GM21619 (cell line): ENCODE measurements around the gene JAKMIP2.
"Not testable (repeated sequence)": the region's sequence is repeated elsewhere in the genome, so short reads cannot be mapped to it uniquely, and the experiment has no call there.

Source experiments
- ATAC-seq: cut with Tn5 transposase; IDR thresholded peaks from one replicate; pipeline ENCODE4 v1.9.1; 2021; ENCODE audit not compliant: unreplicated experiment

Gene JAKMIP2

DNA sequence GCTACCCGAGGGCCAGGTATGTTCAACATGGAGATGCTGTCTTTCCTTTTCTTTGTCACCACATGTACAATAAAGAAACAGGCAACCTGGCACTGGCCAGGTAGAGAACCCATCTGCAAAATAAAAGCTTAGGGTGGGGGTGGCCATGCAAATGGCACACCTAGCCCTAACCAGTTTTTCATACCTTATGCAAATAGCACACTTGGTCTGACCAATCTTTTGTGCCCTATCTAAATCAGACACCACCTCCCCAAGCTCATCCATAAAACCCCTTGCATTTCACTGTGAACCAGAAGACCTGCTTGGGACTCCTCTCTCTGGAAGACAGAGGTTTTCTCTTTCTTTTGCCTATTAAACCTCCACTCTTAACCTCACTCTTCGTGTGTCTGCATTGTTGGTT lies 33.9 kb downstream of the JAKMIP2 start:
- no peak for ATAC-seq

DNA sequence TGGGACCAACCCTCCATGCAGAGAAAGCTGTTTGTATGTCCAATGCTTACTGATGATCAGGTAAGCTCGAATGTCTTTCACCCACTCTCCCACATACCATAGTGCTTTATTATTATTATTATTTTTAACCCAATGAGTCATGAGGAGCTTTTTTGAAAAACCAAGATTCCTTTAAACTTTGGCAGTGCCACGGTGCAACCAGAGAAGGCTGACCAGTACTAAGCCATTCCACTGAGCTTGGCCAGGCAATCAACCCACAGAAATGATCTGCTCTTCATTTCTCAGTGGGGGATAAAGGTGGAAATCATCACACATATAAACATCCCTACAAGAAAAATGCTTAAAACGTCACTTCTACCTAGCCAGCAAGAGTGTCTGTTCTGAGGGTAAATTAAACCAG lies 35.5 kb downstream of the JAKMIP2 start:
- no peak for ATAC-seq

DNA sequence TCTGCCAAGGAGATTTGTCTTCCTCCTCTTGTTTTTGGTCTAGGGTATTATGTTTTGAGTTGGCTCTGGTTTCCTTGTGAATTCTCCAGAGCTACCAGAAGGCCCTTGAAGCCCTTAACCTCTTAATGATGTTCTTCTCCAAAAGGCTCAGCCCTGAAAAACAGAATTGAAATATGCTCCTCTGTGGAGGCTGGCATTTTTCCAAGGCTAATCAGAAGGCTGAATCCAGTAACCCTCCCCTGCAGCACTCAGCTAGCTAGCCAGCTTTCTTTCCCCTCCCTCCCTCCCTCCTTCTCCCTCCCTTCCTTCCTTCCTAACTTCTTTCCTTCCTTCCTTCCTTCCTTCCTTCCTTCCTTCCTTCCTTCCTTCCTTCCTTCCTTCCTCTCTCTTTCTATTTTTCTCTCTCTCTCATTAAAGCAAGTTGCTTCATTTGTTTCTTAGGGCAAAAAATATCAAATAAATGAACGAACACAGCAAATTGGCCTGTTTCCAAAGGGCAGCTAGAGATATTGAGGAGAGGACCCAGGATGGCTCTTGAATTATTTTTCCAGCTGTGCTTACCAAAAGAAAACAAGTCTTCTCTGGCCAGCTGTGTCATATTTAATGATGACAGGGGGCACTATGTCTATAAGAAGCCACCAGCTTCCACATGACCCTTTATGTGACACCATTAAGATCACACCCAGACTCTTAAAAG lies 38.7 kb downstream of the JAKMIP2 start:
- no peak for ATAC-seq

DNA sequence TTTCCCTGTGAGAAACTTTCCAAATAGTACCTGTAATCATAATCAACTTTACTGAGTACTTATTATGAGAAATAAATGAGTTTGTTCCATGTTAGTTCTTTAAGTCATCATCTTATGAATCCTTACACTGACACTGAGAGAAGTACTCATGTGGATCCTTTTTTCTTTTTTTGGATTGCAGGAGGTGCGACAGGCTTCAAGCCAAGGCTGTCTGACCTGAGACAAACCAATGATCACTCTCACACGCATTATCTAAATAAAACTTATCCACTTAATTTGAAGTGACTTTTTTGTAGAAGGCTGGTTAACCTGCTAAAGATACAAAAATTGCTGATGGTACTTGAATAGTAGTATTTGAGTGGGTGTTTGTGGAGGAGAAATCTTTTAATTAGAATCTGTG lies 39.5 kb downstream of the JAKMIP2 start:
- no peak for ATAC-seq

DNA sequence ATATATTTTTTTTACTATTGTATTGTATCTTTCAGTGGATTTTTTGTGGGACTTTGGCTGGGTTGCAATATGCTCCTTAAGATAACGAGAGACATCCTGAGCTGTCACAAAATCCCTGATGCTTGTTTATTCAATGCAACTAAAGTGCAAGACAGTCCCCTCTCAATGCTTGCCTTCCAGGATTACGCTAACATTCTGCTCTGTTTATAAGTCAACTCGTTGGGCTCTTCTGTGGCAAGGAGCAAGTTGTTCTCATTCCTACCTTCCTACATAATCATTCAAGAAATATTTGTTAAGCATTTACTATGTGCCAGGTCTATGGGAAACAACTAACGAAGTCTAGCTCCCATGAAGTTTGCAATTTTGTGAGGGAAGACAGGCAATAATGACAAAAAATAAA lies 40.4 kb downstream of the JAKMIP2 start:
- ATAC-seq: no peak

DNA sequence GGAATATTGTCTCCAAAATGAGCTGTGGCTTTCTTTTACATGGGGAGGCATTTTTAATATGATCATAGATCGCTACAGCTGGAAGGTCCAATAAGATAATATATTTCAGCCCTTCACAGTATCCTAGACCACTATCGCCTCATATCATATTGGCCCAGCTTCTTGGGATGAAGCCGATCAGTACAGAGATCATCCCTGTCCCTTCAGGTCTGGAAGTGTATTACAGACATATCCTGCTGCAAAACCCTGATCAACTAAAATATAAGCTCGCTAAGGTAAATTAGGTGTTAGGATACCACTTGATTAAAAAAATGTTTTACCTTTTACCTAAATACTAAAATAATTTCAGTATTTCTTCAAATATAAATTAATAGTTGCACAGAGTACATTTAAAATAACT lies 41.7 kb downstream of the JAKMIP2 start:
- ATAC-seq: no peak

DNA sequence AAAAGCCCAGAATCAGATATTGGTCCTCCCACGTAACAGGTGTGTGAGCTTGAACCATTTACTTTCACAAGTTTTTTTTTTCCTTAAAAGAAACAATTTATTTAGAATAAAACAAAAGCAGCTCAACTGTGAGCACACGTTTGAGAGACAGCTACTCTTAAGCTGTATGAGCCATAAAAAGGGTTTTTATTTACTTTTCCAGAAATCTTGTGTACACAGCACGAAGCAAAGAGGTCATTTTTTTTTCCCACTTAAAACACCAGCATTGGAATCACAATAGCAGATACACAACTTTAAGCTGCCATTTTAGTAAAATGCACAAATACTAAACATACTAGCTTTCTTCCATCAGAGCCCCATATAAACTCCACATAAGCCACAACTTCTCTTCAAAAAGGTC lies 44.6 kb downstream of the JAKMIP2 start:
- no peak for ATAC-seq

DNA sequence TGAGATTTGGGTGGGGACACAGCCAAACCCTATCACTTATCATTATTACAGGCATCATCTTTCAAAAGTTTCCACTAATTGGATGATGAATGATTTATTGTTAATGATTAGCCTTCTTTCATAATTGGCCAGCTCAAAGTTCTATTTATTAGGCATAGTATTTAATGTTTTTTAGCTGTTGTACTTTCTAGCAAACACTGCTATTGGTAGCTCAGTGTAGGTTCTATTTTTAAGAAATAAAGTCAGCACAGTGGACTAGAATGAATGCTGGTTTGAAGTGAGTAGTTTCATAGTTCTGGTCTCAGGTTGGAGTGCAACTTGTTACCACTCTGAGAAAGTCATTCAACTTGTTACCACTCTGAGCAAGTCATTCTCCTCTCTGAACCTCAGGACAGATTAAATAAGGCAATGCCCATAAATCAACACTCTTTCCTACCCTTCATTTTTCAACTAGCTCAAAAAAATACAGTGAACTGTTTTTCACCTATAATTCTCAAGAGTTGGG lies 46.9 kb downstream of the JAKMIP2 start:
- ATAC-seq: no peak

DNA sequence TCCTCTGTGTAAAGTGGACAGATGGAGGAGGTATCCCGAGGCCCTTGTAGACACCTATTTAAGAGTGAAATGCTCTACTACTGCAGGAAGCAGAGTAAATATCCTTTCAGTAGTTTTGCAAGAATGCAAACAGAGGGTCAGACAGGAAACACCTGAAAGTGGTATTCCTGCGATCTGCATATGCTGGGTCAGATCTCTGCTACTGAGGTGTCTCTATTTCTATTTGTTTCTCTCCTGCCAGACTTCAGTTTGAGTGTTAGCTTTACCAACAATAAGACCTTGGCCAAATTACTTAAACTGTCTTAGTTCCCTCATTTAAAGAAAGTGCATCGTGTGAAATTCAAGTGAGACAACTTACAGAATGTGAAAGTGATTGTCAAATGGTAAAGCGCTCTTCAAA lies 47.6 kb downstream of the JAKMIP2 start:
- ATAC-seq: no peak

DNA sequence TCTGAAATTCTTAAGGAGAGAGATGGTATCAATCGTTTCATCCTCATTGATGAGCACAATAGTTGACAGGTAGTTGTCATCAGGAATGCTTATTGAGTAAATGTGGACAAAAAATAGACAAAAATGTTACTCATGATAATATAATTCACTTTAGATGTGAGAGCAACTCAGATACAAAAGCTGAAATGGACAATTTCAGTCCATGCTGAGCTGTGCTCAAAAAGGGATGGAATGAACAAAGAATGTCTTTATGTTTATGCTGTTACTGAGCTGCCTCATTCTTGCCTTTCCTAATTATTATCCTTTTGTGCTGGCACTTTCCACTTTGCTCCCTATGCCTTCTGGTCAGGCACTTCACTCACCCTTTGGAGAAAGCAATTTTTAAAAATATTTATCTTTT lies 49.5 kb downstream of the JAKMIP2 start:
- ATAC-seq: no peak

DNA sequence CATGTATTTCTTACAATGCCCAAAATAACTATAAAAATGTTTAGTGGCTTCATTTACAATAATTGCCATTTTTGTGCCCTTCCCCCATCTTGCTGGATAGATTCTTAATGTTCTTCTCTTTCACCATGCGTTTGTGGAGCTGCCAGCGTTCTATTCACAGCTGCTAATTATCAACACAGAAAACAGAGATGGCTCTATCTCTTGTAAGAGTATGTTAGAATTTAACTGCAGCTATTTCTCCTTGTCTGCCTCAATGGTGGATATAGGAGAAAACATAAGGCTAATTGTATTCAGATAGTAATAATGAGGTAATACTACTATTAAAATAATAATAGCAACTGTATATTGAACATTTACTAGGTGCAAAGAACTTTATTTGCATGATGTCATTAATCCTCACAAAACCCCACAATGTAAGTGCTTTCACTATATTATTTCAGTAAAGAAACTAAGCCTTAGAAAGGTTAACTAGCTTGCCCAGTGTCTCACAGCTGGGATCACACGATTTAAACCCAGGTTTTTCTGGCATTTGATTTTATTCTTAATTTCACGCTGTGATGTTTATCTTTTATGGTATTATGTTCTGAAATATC lies 50.1 kb downstream of the JAKMIP2 start:
- ATAC-seq: no peak

DNA sequence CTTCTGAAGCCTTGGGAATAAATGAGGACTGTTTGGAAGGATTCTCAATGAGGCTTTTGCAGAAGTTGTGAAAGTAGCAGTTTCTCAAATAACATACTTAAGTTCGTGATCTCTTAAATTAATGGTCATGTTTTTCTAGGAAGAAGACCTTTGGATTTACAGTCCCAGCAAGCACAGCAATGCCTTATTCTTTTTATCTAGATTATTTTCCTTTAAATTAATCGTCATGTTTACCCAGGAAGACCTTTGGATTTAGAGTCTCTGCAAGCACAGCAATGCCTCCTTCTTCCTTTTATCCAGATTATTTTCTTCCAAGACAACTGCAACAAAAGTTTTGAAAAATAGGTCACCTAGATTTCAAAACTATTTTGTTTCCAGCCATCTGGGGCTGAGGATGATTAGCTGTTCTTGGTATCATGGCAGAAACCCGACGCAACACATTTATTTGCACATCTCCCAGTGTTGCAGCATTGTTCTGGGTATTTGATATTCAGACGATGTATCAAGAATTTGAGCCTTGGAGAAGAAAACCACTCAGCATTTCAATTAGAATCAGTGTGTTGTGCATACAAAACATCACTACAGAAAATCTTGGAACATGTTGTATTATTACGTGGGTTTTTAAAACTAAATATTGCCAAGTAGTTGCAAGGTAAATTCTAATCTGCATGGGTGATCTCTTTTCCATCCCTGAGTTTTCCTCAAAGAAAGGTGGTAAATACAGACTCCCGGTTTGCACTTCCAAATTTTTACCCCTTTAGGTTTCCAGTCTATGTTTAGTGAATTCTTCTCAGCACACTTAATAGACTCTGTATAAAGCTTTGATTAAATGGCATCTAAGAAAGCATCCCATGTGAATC lies 50.9 kb downstream of the JAKMIP2 start:
- no peak for ATAC-seq

DNA sequence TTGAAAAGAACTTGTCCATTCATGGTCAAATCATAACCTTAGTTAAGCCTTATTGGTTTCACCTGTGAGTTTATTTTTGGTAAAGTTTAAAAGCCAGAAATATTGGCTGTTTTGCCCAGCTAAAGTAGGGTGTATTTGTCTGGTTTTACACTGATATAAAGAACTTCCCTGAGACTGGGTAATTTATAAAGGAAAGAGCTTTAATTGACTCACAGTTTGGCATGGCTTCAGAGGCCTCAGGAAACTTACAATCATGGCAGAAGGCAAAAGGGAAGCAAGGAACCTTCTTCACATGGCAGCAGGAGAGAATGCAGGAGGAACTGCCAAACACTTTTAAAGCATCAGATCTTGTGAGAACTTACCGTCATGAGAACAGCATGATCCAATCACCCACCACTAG lies 55.3 kb downstream of the JAKMIP2 start:
- ATAC-seq: no peak

DNA sequence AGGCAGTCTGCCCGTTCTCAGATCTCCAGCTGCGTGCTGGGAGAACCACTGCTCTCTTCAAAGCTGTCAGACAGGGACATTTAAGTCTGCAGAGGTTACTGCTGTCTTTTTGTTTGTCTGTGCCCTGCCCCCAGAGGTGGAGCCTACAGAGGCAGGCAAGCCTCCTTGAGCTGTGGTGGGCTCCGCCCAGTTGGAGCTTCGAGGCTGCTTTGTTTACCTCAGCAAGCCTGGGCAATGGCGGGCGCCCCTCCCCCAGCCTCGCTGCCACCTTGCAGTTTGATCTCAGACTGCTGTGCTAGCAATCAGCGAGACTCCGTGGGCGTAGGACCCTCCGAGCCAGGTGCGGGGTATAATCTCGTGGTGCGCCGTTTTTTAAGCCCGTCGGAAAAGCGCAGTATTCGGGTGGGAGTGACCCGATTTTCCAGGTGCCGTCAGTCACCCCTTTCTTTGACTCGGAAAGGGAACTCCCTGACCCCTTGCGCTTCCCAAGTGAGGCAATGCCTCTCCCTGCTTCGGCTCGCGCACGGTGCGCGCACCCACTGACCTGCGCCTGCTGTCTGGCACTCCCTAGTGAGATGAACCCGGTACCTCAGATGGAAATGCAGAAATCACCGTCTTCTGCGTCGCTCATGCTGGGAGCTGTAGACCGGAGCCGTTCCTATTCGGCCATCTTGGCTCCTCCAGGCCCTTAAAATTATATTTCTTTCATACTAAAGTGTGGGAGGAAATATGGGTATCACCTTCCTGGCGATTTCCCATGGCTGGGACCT lies 61.2 kb downstream of the JAKMIP2 start:
- not testable (repeated sequence) for ATAC-seq

DNA sequence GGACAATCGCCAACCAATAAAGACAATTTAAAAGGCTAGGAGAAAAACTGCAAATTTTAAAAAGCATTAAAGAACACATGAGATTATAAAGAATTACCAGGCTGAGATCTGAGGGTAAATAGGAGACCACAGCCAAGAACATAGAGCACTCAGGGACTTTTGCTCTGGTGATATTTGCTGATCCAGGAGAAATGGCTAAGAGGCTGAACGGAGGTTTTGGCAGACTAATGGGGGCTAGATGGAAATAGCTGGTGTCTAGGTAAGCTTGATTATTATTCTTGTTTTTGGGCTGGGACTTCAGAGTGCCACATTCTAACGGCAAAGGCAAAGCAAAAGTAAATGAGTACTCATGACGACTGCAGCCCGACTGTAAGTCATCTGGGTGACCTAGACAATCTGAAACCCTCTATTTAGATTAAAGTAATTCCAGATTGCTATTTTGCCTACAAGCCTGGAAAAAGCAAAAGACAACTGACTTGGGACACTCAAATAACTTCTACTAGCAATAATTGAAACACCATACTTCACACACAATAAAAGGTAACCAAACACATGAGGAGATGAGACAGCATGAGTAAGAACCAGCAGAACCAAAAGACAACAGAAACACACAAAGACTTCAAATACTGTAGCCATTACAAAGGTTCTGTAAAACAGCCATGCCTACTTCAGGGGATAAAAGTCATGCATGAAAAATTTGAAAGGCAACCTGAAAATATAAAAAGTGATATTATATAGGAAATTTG lies 68.8 kb downstream of the JAKMIP2 start:
- ATAC-seq: no peak

DNA sequence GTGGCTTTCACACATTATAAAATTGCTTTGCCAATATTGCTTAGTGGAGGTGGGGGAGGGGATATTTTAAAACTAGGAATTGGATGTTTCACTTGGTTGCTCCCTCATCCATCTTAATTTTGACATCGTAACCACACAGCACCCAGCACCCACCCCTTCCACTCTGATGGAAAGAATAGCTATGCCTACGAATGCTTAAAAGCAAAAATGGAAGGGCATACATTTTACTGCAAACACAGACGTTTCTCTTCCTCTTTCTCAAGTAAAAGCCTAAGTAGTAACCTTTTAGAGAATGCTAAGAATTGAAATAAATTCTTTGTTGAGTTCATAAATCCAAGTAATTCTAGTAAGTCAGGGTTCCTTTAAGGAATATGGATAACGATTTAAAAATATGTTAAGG lies 69.9 kb downstream of the JAKMIP2 start:
- ATAC-seq: no peak

DNA sequence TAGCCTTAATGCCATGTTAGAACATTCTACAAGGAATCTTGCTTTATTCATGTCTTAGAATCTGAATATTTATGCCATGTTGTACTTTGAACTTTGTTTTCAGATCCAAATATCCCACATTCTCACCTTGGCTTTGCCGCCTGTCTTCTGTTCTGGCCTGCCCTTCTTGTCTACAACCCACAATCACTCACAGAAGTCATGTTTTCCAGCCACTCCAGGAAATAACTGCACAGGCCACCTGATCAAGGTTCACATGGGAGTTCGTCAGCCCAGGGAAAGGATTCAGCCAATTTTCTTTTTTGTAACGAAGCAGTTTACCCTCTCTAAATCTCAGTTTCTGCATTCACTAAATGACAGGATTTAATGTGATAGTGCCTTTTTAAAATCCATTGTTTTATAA lies 70.5 kb downstream of the JAKMIP2 start:
- no peak for ATAC-seq

DNA sequence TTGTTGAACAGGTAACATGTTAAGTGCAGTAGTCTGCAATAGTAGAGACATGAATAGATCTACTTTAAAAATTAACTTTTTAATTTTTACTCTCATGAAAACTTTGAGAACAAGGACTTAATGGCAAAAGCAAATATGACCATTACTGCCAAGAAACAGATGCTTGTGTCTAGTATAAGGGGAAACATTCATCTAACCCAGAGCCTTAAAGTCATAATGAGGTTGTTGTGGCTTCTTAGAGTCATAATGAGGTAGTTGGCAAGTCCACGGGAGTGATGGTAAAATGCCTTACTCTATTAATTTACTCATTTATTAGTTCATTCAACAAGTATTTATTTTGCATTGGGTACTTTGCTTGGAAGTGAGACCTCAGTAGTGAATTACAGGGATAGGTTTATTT lies 71.5 kb downstream of the JAKMIP2 start:
- no peak for ATAC-seq

DNA sequence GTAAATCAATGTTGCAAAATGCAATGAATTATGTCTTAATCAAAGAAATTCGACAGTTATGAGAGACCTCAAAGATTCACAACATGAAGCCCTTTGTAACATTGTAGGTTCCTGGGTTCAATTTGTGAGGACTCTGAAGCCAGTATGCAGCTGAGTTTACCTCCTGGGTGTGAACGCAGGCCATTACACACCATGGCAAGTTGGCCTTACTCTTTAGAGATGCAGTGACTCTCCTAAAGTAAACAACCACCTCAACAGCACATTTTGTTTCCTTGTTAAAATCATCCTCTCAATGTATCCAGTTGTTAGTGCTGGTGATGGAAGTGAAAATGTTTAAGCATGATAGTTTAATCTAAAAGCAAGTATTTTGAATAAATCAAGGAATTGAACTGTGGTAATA lies 73.8 kb downstream of the JAKMIP2 start:
- no peak for ATAC-seq

DNA sequence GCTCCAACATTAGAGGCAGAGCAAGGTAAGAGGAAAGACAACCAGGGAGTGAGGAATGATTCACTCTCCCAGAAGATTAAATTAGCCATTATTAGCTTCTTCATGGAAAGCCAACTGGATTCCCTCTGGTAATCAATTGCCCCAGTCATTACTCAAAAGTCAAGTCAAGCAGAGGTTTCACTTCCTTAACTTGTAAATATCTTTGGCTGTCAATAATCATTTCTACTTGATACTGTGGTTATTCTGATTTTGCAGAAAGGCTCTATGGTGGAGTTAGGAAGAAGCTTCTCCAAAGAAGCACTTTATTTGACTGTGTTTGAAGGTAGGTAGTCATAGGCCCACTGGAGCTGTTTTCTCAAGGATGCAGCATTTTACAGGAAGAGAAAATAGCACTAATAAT lies 78.0 kb downstream of the JAKMIP2 start:
- no peak for ATAC-seq

DNA sequence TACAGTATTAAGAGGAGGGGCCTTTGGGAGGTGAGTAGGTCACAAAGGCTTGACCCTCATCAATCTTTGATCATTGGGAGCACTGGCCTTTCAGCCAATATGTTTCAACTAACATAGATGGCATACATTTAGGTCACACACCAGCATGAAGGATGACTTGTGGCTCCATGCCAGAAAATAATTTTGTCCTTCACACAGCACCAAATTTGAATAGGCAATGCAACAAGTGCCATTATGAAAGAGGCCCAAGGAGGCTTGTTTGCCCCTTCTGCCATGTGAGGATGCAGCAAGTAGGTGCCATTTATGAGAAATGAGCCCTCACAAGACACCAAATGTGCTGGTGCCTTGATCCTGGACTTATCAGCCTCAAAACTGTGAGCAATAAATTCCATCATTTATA lies 81.1 kb downstream of the JAKMIP2 start:
- ATAC-seq: no peak
